Epithelial cell of proximal tubule (primary cell): ENCODE measurements around the gene ZNF606. TPM values are rescaled to one million over a fixed set of nuclear protein-coding genes. Genes with fewer than 3 reads are reported as not detected.

Source experiments
- DNase-seq: peaks from one replicate; pipeline ENCODE4 v3.0.0-alpha.2; 2011; ENCODE audit warnings: low read depth
- H3K4me3 ChIP-seq: 2 replicates; pipeline ENCODE4 v1.5.1; 2011; ENCODE audit warnings: low read depth, mild to moderate bottlenecking, low read length
- total RNA-seq: library from RNA; depleted of rRNA; stranded (reverse); fragments of >200 nt; gene quantifications from 2 replicates; pipeline ENCODE4 v1.2.3, GENCODE V29; 2015
- TF ChIP-seq, protein P1 (sequence below): conservative IDR thresholded peaks from 2 replicates; pipeline ENCODE4 v1.5.1; 2012; ENCODE audit warnings: low read depth, mild to moderate bottlenecking, low read length

ZNF606 gene
- total RNA-seq, 1 donor from 2014 or later: 23.6 TPM

- TF ChIP-seq, protein P1, sequence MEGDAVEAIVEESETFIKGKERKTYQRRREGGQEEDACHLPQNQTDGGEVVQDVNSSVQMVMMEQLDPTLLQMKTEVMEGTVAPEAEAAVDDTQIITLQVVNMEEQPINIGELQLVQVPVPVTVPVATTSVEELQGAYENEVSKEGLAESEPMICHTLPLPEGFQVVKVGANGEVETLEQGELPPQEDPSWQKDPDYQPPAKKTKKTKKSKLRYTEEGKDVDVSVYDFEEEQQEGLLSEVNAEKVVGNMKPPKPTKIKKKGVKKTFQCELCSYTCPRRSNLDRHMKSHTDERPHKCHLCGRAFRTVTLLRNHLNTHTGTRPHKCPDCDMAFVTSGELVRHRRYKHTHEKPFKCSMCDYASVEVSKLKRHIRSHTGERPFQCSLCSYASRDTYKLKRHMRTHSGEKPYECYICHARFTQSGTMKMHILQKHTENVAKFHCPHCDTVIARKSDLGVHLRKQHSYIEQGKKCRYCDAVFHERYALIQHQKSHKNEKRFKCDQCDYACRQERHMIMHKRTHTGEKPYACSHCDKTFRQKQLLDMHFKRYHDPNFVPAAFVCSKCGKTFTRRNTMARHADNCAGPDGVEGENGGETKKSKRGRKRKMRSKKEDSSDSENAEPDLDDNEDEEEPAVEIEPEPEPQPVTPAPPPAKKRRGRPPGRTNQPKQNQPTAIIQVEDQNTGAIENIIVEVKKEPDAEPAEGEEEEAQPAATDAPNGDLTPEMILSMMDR: no peak
- H3K4me3 ChIP-seq: peak within 1 kb of the TSS; percentile 86
- DNase-seq: peak; percentile 50
Measured at GRCh38 chr19:57934820-57935665, 67.6 kb downstream of the ZNF606 start, which contains the start of gene ZNF418. TSS of gene ZNF418 (minus strand) at chr19:57935402. CDS start at chr19:57933822, 1,580 bp downstream.

- TF ChIP-seq, protein P1: no peak
- DNase-seq: no peak
- H3K4me3 ChIP-seq: no peak overlapping the region
Measured at GRCh38 chr19:57927587-57927986, 75.0 kb downstream of the ZNF606 start.

Other genes with a start within 250 kb of the ZNF606 start
- 6.7 and 6.9 TPM in 2 replicates for gene ZNF586, start 233.1 kb downstream of the ZNF606 start, total RNA-seq
- gene ZNF552, start 187.9 kb downstream of the ZNF606 start, total RNA-seq: 7.0 and 8.9 TPM in 2 replicates
- gene ZNF587B, start 172.5 kb downstream of the ZNF606 start, total RNA-seq: 11.3 and 14.7 TPM in 2 replicates
- gene ZNF587, start 153.0 kb downstream of the ZNF606 start, total RNA-seq: 14.4 and 16.6 TPM in 2 replicates
- gene ZNF814, start 113.8 kb downstream of the ZNF606 start, total RNA-seq: 9.3 and 16.9 TPM in 2 replicates
- gene ZNF417, start 86.2 kb downstream of the ZNF606 start, total RNA-seq: 4.4 and 6.3 TPM in 2 replicates
- 1.3 and 1.5 TPM in 2 replicates for gene ZNF418, start 67.4 kb downstream of the ZNF606 start, total RNA-seq
- gene ZNF256, start 55.1 kb downstream of the ZNF606 start, total RNA-seq: 1.5 and 2.9 TPM in 2 replicates
- gene C19orf18, start 28.3 kb downstream of the ZNF606 start, total RNA-seq: not detected in 2 replicates
- gene ZSCAN1, start 31.2 kb upstream of the ZNF606 start, total RNA-seq: 0.22 and 0.69 TPM in 2 replicates
- 1.7 and 3.5 TPM in 2 replicates for gene ZNF135, start 56.5 kb upstream of the ZNF606 start, total RNA-seq
- gene ZSCAN18, start 95.4 kb upstream of the ZNF606 start, total RNA-seq: 23.9 and 40.1 TPM in 2 replicates
- 4.1 and 7.1 TPM in 2 replicates for gene ZNF329, start 148.0 kb upstream of the ZNF606 start, total RNA-seq
- 23.6 and 24.7 TPM in 2 replicates for gene ZNF274, start 180.2 kb upstream of the ZNF606 start, total RNA-seq
- 54.5 and 58.9 TPM in 2 replicates for gene ZNF544, start 226.1 kb upstream of the ZNF606 start, total RNA-seq